MV-4-11 (cell line): Measurements from ENCODE around the gene TBC1D17.

Experiments used
- DNase-seq: peaks from one replicate; lab custom pipeline; 2025; lab: John Stamatoyannopoulos, UW

TBC1D17 gene

GRCh38 chr19:49877879-49878743 lies 609 bp downstream of the TBC1D17 start:
- peak; percentile 96 for DNase-seq

- DNase-seq, result no peak
These were observed 1.2 kb downstream of the TBC1D17 start for GRCh38 chr19:49878744-49879070.

GRCh38 chr19:49879243-49879963 lies 1.9 kb downstream of the TBC1D17 start:
- DNase-seq, result peak; percentile 63

GRCh38 chr19:49880162-49880869 lies 2.8 kb downstream of the TBC1D17 start:
- DNase-seq, result no peak

GRCh38 chr19:49881186-49881585 lies 3.7 kb downstream of the TBC1D17 start:
- DNase-seq, result no peak

GRCh38 chr19:49881672-49882394 lies 4.3 kb downstream of the TBC1D17 start:
- DNase-seq, result no peak

GRCh38 chr19:49882643-49883042 lies 5.1 kb downstream of the TBC1D17 start:
- no peak for DNase-seq

- DNase-seq, result no peak
These were observed 5.6 kb downstream of the TBC1D17 start for GRCh38 chr19:49883094-49883493.

- no peak for DNase-seq
These were observed 6.6 kb downstream of the TBC1D17 start for GRCh38 chr19:49884109-49884508.

- no peak for DNase-seq
These were observed 7.3 kb downstream of the TBC1D17 start for GRCh38 chr19:49884760-49885159.

- no peak for DNase-seq
These were observed 9.6 kb downstream of the TBC1D17 start for GRCh38 chr19:49887037-49887664.

- DNase-seq, result no peak
These were observed 10.4 kb downstream of the TBC1D17 start for GRCh38 chr19:49887665-49888509.

- no peak for DNase-seq
These were observed 11.0 kb downstream of the TBC1D17 start for GRCh38 chr19:49888510-49888824.

- DNase-seq, result no peak
These were observed 11.7 kb downstream of the TBC1D17 start for GRCh38 chr19:49889038-49889686.

GRCh38 chr19:49889687-49890348 lies 12.3 kb downstream of the TBC1D17 start:
- DNase-seq, result no peak

- DNase-seq, result no peak
These were observed 13.1 kb downstream of the TBC1D17 start for GRCh38 chr19:49890349-49891311.

GRCh38 chr19:49891393-49891792 lies 13.9 kb downstream of the TBC1D17 start:
- DNase-seq, result no peak

GRCh38 chr19:49892716-49893115 lies 15.2 kb downstream of the TBC1D17 start:
- no peak for DNase-seq
